Fibroblast of villous mesenchyme (primary cell): ENCODE measurements around the gene RNF113B. TPM values are rescaled to one million over a fixed set of nuclear protein-coding genes. Genes with fewer than 3 reads are reported as not detected.

Experiments used
- DNase-seq: peaks from one replicate; pipeline ENCODE4 v3.0.0-alpha.2; 2010; ENCODE audit warnings: low read depth
- H3K4me3 ChIP-seq: 2 replicates; pipeline ENCODE4 v1.5.1; 2011; ENCODE audit warnings: low read depth, mild to moderate bottlenecking, low read length
- CTCF ChIP-seq: IDR thresholded peaks from 2 replicates; pipeline ENCODE4 v1.5.1; 2012; ENCODE audit warnings: low read depth, mild to moderate bottlenecking, low read length; ENCODE audit not compliant: insufficient read depth
- total RNA-seq: library from RNA; depleted of rRNA; stranded (reverse); fragments of >200 nt; gene quantifications from 2 replicates; pipeline ENCODE4 v1.2.3, GENCODE V29; 2012

Gene RNF113B
- total RNA-seq, 1 donor = not detected

GRCh38 chr13:98144027-98144741, 32.9 kb downstream of the RNF113B start:
- TF ChIP-seq CTCF = no peak
- peak; percentile 69 for DNase-seq
- peak overlapping the region; percentile 79 for H3K4me3 ChIP-seq

- no peak for DNase-seq
- no peak for TF ChIP-seq CTCF
- peak overlapping the region; percentile 79 for H3K4me3 ChIP-seq
Measured at GRCh38 chr13:98143601-98144026, 33.5 kb downstream of the RNF113B start.

GRCh38 chr13:98143157-98143553, 33.9 kb downstream of the RNF113B start:
- H3K4me3 ChIP-seq = peak overlapping the region; percentile 79
- no peak for TF ChIP-seq CTCF
- DNase-seq = no peak

GRCh38 chr13:98142380-98143156, 34.5 kb downstream of the RNF113B start, which contains the start of gene FARP1:
Gene FARP1 (plus strand): TSS chr13:98143094. CDS start chr13:98213243, 70,149 bp downstream.
- DNase-seq = peak; percentile 74
- TF ChIP-seq CTCF = no peak
- H3K4me3 ChIP-seq = peak within 1 kb of the TSS; percentile 79

- TF ChIP-seq CTCF = no peak
- H3K4me3 ChIP-seq = peak overlapping the region; percentile 65
- DNase-seq = no peak
Measured at GRCh38 chr13:98141509-98142379, 35.3 kb downstream of the RNF113B start.

- no peak for TF ChIP-seq CTCF
- H3K4me3 ChIP-seq = no peak overlapping the region
- no peak for DNase-seq
Measured at GRCh38 chr13:98141091-98141490, 36.0 kb downstream of the RNF113B start.
